Muscle of arm (tissue), 12 donors: ENCODE measurements around the gene ZC3H6. TPM values are rescaled to one million over a fixed set of nuclear protein-coding genes. Genes with fewer than 3 reads are reported as not detected.
"Not testable (repeated sequence)": the region's sequence is repeated elsewhere in the genome, so short reads cannot be mapped to it uniquely, and the experiment has no call there.

Experiments
- DNase-seq: peaks from one replicate; pipeline ENCODE4 v3.0.0-alpha.2; 2013
- polyA plus RNA-seq, 12 donors: library from polyadenylated mRNA; unstranded; fragments of 120-200 nt; gene quantifications; one replicate each; pipeline ENCODE4 v1.2.1, GENCODE V29; 2013; ENCODE audit not compliant: insufficient read length in 12 of 12

ZC3H6 gene
- polyA plus RNA-seq, 12 donors: 5.1 to 11.5 (median 6.9) TPM; not detected in 1

DNA sequence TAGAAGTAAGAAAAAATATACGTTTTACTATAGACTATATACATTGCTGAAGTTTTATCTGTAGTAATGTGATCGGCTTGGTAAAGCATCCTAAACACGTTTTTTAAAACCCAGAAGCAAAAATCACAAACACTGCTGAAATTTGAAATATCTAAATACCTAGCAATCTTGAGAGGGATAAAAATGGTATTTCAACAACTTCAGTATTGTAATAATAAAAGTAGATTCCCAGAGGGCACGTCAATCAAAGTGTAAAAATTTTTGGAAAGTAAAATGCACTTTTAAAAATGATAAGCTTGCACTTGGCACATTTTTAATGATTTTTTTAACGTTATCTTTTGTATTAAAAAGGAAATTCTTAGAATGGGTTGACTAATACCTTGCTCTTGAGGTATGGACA is 1.6 kb downstream of the ZC3H6 start:
- no peak for DNase-seq

DNA sequence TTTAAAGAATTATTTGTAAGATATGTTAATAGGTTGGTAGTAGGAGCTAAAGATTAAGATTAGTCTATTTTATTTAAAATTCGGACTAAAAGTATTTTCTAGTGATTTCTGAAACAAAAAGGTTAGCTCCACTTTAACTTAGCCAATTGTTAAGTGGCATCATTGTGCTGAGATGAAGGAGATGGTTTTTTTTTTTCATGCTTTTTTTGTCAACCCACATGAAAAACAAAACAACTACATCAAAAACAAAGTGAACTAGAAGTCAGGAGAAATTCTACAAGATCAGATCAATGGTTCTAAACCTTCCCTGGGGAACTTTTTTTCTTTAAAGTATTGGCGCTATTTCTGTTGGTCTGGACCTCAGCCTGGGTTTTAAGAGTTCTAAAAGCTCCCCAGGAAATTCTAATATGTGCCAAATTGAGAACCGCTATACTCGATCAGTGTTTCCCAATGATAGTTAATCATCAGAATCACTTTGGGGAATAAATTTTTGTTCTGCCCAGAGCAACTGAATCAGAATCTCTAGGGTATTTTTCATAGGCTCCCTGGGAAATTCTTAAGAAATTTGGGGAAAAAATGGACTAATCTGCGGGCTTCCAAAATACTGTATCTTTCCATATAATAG is 2.3 kb downstream of the ZC3H6 start:
- DNase-seq: no peak

DNA sequence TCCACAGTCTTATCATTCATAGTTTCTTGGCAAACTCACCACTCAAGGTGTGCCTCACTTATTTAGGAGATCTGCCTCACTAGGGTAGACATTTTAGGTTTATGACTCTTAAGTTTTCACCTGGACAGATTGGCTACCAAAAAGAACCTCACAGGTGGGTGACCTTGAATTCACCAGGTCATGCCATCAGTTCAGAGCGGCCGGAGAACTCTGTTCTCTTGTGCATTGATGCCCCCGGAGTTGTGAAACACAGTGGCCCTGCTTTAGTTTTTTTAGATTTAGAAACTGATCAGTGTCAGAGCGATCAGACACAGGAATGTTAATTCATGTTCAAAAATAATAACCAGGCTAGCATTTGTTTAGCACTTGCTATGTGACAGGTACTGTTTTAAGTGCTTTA is 6.7 kb downstream of the ZC3H6 start:
- DNase-seq: not testable (repeated sequence)

DNA sequence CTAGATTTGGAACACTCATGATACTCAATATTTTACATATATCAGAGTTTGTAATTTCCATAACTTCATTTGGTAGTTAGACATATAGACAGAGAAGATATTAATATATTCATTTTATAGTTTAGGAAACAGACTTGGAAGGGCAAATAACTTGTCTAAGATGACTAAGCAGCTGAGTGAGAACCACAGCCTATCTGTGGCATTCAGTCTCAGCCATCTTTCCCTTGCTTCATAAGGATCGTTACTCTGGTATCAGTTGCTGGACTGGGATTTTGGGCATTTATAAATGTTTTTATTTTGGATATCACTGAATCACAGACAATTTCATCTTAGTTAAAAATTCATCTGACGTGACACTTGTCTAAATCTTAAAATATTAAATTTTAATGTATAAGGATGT is 8.1 kb downstream of the ZC3H6 start:
- DNase-seq: not testable (repeated sequence)

DNA sequence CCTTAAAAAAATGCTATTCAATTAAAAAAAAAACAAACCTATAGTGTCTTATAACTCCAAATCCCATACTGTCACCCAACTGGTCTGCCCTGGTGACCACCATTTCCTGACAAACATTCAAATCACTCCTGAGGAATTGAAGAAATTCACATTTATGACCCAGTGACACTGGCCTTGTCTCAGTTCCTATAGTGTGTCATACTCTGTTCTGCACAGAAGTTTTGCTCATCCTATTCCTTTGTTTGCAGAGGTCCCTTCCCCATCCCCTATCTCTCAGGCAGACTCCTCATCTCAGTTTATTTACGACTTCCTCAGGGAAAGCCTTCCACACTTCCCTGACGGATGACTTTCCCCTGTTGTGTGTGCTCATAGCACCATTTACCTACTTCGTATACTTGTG is 14.7 kb downstream of the ZC3H6 start:
- no peak for DNase-seq

DNA sequence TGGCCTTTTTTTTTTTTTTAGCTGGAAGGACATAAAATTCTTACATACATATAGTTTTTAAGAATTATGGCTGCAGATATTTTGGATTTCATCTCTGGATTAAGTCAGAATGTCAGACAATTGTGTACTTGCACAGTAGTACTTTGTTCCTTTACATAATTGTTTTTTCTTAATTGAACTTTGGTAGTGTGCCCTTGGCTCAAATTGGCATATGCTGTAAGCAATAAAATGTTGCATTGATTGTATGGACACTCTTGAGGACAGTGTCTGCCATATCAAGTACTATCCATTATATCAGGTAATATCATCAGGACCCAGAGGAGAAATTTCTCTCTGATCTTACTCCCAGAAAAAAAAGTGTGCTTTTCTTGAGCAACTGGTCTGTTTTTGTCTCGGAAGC is 15.3 kb downstream of the ZC3H6 start:
- DNase-seq: no peak

DNA sequence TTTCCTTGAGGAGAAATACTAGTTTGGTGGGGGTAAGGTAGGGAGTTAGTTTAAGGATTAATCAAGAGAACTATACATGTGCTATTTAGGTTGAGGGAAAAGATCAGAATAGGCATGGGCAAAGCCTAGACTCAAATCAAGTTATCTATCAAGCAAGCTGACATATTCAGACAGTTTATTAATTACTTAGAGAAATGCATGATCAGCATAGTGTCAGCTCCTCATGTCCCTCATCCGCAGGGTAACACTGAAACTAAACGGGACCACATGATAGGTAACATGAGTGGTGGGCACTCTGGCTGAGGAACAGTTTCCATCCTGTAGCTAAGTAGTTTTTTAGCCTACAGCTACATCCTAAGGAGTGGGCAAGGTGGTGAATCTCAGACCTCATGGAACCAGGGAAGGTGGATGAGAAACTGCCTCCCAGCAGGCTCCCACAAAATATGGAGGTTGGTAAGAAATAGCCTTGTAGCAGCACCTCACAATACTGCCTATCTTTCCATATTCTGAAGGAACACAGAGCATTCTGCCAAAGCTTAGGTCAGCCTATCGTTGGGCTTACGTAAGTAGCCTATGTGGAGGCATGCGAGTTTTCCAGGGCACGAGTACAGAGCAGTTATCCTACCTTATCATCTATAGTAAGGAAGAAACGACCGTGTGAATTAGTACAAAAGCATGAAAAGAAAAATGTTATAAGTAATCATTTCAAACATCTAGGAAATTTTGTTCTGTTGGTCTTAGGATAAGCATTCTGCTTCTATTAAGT is 18.4 kb downstream of the ZC3H6 start:
- DNase-seq: no peak

DNA sequence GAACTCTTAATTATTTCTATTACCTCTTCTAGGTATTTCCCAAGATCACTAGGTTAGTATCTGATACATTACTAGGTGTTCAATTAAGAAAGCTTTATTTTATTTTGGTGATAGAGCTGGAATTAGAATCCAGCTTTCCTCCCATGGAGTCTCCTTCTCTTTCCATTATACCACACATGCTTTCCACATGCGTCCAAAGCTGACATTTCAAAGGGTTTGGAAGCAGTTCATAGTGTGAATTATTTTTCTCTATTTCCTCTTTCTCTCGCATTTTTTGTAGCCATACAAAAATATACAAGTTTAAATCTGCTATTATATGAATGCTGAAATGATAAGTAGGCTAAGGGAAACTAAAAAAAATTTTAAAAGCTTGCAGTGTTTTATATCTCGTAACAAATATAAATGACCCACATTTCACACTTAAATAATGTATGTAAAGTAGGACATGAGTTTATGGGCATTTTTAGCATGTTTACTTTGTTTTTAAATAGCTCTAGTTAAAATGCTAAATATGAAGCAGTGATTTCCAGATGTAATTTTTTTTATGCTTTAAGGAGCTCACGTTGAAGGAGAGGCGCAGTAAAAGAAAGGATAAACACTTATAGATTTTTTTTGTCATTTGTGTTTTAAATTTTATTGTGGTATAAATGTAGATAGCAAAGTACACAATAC is 20.1 kb downstream of the ZC3H6 start:
- DNase-seq: no peak

DNA sequence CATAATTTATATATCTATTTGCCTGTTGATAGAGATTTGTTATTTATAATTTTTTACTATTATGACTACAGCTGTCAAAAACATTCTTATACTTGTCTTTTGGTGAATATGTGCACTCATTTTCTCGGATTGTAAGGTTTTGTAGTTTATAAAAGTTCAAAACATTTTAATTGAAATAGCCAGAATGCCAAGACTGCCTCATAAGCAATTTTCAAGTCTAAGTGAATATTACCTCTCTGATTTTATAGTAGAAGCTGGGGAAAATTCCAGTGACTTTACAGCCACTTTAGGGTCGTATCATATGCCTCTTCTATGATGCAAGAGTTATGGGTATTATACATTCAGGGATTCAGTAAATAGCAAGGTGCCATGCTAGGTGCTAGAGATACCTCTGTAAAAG is 21.0 kb downstream of the ZC3H6 start:
- DNase-seq: no peak

DNA sequence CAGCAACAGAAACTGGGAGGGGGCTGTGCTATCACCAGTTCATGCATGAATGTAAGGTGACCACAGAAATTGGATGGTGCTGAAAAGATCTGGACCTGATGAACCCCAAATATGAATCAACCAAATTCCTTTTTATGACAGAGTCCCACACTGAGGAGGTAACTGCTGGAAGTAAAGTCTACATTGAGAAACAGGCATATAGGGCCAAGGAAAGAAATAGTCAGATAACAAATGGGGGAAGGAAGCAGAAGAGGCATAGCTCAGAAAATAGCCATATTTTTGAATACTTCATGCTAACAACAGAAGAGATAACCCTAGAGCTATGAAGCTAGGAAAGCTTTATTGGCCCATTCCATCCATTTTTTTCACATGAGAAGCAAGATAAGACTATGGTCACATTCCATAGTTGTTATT is 25.8 kb downstream of the ZC3H6 start:
- DNase-seq: no peak

DNA sequence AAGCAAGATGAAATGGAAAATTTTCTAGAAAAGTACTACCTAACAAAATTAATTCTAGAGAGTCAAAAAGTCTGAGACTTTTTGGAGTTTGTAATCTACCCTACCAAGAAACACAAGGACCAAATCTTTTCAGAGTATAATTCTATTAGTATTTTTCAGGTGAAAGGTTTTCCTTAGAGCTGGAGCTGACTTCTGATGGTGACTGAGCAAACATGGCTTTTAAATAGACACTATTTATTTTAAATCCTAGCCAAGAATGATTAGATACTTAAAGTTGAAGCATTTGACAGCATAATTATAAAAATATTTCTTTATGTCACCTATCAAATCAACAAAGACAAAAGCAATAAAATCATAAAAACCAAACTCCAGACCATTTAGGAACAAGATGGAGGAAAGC is 26.6 kb downstream of the ZC3H6 start:
- DNase-seq: no peak

DNA sequence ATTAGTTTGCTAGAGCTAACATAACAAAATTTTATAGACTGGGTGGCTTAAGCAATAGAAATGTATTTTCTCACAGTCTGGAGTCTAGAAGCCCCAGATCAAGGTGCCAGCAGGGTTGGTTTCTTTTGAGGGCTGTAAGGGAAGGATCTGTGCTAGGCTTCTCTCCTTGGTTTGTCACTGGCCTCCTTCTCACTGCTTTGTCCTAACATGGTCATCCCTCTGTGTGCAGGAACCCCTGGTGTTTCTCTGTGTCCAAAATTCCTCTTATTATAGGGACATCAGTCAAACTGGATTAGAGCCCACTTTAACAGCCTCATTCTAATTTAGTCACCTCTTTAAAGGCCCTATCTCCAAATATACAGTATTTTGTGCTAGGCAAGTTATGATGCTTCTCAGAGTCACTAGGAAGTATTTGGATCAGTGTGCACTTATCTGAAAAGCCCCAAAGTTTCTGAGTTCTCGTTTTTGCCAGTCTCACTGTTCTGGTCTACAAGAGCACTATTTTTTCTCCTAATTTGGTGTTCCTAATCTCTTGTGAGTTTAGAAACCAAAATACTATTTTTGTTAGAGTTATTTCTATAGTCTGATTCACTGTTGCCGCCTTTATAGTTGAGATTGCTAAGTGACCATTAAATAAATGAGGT is 29.0 kb downstream of the ZC3H6 start:
- no peak for DNase-seq

DNA sequence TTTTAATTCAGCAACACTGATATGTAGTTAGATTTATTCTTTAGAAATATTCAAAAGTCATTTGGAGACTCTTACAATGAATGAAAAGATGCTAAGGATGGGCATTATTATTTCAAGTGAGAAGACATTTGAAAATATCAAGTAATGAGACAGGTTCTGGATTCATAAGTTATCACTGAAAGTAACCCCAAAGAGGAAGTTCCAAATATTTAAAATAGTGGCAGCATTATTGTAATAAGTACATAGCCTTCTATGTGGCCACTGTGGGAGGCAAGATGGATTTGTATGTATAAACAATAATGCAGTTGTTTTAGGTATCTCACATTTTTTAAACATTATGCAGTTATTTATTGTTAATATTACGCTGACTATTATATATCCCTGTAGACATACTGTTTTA is 29.7 kb downstream of the ZC3H6 start:
- DNase-seq: no peak

DNA sequence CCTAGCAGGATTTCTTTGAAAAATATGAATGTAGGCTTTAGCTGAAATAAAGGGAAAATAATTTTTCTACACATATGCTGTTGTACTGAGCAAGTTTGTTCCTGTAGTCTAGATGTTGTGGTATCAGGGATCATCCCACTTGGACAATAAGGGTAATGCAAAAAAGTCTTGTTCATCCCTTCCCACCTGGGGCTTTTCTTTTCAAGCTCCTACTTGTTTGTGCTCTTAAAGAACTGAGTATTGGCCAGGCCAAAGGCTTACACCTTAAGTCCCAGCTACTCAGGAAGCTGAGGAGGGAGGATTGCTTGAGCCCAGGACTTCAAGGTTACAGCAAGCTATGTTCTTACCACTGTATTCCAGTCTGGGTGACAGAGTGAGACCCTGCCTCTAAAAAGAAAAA is 35.5 kb downstream of the ZC3H6 start:
- DNase-seq: no peak

DNA sequence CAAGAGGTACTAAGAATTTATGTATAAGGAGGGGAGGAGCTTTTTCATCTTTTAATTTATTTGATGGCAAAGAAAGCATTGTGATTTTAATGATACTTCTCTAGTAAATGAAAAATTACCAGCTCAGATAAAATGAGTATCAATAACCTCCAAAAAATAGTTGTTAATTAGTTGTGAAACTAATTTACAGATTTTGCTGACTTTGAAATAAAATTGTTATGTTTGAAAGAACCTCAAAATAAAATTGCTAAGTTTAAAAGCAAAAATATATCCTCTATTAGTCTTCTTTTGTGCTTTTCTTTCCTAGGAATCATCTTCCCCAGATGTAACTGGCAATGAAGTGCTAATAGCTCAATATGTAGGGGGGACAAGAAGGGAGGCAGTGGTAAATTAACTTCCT is 36.5 kb downstream of the ZC3H6 start:
- no peak for DNase-seq

DNA sequence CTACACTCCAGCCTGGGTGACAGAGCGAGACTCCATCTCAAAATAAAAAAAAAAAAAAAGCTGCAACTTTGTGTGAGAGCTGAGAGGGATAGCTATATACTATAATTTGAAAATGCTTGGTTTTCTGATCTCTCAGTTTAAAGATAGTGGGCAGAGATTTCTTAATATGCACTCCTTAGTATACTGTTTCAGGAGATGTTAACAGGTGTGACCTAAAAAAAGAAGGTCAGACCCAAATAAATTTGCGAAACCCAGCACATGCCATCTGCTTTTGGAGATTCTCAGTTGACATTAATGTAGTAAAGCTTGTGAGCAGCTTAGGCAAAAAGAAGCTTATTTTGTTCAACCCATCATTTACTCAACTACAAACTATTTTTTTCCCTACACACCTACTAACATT is 37.4 kb downstream of the ZC3H6 start:
- no peak for DNase-seq

DNA sequence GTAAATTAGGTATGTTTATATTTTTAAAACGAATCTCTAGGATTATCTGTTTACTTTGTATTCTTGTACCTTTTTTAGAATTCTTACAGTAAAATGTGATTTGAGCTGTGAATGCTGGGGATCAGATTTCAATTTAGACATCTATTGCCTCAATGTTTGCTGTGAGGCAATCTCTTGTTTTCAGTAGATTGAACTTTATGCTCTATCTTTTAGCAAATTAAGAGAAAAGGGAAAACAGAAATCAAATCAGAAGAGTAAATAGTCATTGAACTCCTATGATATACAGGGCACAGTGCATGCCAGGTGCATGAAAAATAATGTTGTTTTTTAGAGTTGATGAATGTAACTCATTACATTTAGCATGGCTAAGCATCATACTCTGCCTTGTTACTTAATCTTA is 39.5 kb downstream of the ZC3H6 start:
- DNase-seq: no peak

DNA sequence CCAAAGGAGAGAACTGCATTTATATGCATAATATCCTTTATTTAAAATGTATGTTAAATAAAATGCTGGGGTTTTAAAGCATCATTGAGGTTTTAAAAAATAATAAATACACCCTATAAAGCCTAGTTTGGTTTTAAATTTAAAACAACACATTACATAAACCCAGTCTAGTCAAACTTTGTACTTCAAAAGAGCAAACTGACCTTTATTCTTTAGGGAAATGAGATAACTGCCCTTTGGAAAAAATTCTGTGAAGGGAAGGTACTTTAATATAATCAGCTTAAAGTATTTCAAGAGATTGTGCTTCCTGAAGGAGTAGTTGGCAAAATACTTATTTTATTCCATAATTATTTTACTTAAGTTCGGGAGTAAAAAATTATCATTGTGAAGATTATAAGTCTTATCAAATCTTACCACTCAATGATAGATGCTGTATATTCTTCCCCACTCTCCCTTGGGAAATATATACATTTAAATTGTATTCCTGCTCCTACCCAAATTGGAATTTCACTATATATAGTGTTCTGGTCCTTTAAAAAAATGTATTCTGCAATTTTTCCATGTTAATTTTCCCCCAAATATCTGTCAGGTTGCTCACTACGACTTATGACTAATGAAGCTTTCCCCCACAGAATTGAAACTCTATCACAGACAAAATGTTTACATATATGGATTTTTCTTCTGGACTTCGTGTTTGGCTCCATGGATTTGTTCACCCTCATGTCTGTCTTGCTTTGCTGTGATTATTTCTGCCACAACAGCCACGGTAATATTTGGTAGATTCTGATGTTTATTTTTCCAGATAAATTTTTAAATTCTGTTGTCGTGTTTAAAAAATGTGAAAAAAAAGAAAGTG is 42.1 kb downstream of the ZC3H6 start:
- DNase-seq: no peak

DNA sequence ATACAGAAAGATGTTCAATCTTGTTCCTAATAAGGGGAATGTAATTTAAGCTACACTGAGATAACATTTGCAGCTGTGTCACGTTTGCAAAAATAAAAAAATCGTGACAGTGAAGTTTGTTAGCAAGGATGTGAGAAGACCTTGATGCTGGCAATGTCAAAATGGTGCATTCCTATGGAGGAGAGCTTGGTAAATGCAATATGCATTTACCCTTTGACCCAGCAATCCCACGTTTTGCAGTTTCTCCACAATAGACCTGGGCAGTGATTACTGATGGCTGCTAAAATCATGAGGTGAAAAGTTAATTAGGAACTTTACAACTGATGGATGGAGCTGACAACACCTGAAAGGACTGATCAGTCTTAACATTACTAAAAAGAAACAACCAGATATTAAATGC is 43.1 kb downstream of the ZC3H6 start:
- DNase-seq: no peak

DNA sequence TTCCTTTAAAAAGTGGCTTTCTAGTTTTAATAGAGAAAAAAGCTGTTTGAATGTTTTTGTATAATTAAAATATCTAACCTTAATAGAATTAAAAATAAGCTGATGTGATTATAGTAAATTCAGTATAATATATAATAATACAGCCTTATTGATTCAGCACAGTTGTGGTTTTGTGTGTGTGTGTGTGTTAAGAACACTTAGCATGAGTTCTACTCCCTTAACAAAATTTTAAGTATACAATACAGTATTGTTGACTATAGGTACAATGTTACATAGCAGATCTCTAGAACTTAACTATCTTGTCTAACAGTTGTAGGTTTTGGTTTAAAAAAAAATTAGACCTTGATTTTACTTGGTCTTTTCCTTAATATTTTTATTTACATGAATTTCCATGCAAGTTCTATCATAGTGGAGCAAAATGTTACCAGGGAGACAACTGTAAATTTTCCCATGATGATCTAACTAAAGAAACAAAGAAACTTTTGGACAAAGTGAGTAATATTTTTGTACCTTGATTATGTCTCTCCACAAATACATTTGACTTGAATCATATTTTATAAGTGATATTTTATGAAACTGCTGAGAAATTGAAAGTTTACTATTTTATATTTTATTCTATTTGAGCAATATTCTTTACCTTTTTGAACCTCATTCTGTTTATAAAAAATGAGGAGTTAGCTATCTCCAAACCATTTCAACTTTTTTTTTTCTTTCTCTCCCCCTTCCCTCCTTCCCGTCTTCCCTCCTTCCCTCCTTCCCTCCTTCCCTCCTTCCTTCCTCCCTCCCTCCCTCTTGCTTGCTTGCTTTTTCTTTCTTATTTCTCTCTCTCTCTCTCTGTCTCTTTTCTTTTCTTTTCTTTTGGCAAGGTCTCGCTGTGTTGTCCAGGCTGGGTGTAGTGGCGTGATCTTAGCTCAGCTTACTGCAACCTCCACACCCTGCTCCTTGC is 46.3 kb downstream of the ZC3H6 start:
- no peak for DNase-seq

DNA sequence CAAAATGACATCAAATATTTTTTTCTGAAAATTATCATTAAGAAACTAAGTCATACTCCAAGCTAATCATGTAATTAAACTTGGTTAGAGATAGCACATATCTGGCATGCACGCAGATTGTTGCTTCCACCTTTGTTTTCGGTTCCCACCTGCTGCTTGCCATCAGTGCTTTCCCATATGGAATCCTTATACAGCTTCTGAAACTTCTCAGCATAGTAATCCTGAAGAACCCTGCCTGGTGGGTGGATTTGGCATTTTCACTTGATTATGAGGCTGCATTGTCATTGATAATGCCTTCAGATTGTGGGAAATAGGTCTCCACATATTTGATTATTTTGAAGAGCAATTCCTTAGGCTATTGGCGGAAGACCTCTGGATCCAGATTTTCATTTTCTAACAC is 47.5 kb downstream of the ZC3H6 start:
- no peak for DNase-seq
